Glutamatergic neuron (in vitro differentiated cells): ENCODE measurements around the gene RGS16. TPM values are rescaled to one million over a fixed set of nuclear protein-coding genes. Genes with fewer than 3 reads are reported as not detected.

Source experiments
- DNase-seq: peaks from one replicate; pipeline ENCODE4 v3.0.0; 2022
- H3K27ac Mint-ChIP-seq: one replicate; pipeline ENCODE4 v1.8.0; 2020; ENCODE audit warnings: mild to moderate bottlenecking, mixed read lengths, inconsistent platforms; ENCODE audit not compliant: unreplicated experiment
- H3K27me3 Mint-ChIP-seq: one replicate; pipeline ENCODE4 v1.8.0; 2020; ENCODE audit warnings: mild to moderate bottlenecking, moderate library complexity, mixed read lengths, inconsistent platforms; ENCODE audit not compliant: unreplicated experiment
- H3K36me3 Mint-ChIP-seq: one replicate; pipeline ENCODE4 v1.8.0; 2020; ENCODE audit warnings: mild to moderate bottlenecking, mixed read lengths, inconsistent platforms; ENCODE audit not compliant: unreplicated experiment
- H3K4me1 Mint-ChIP-seq: one replicate; pipeline ENCODE4 v1.8.0; 2020; ENCODE audit warnings: mild to moderate bottlenecking, low read depth, mixed read lengths, inconsistent platforms; ENCODE audit not compliant: unreplicated experiment
- H3K4me3 Mint-ChIP-seq: one replicate; pipeline ENCODE4 v1.8.0; 2020; ENCODE audit warnings: mild to moderate bottlenecking, mixed read lengths, inconsistent platforms; ENCODE audit not compliant: unreplicated experiment
- H3K9me3 Mint-ChIP-seq: one replicate; pipeline ENCODE4 v1.8.0; 2020; ENCODE audit warnings: mild to moderate bottlenecking, moderate library complexity, mixed read lengths, inconsistent platforms; ENCODE audit not compliant: unreplicated experiment
- total RNA-seq: library from RNA; stranded (reverse); fragmentation: NEBNext Ultra II Directional; extraction: Animal tissue kit (Norgen Biotek cat#: 25700); gene quantifications from one replicate; pipeline ENCODE4 v1.2.1, GENCODE V29; 2021; ENCODE audit not compliant: unreplicated experiment
- TF ChIP-seq, protein P1 (sequence below): fragments of 200-600 bp; sonication (generic); IDR thresholded peaks from one replicate; pipeline ENCODE4 v1.5.0; 2021; ENCODE audit not compliant: partially characterized antibody, unreplicated experiment

The RGS16 gene
- total RNA-seq, 1 donor from 2014 or later = 37.2 TPM

DNA sequence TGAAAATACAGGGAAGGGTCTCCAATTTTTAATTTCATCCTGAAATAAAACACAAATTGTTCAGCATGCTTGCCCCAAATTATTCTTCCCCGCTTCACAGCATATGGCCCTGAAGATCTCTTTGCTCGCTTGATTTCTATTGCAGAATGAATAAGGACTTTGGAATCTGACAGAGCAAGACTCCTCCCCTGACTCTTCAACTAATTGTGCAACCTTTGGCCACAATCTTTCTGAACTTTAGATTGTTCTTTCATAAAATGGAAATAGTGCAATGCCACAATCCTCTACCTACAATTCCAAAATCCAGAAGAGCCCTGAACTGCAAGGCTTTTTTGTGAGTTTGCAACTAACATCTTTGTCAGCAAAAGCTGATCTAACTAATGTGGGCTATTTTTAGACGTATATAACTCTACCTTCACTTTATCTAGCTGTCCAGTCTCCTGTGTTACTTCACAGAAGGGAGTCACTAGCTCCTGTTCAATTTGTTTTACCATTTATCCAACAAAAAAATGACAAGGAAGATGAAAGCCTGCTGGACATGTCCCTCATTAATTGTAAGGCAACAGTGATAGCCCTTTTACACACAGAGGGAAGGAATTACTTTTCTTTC, 28.5 kb downstream of the RGS16 start:
- Mint-ChIP-seq H3K4me3 (no peak overlapping the region), H3K27ac (no peak overlapping the region), H3K4me1 (no peaks in the 10 kb centered on the region), H3K36me3 (no peaks in the 10 kb centered on the region), H3K27me3 (no peaks in the 10 kb centered on the region), H3K9me3 (no peaks in the 10 kb centered on the region)
- DNase-seq = no peak
- TF ChIP-seq, protein P1, sequence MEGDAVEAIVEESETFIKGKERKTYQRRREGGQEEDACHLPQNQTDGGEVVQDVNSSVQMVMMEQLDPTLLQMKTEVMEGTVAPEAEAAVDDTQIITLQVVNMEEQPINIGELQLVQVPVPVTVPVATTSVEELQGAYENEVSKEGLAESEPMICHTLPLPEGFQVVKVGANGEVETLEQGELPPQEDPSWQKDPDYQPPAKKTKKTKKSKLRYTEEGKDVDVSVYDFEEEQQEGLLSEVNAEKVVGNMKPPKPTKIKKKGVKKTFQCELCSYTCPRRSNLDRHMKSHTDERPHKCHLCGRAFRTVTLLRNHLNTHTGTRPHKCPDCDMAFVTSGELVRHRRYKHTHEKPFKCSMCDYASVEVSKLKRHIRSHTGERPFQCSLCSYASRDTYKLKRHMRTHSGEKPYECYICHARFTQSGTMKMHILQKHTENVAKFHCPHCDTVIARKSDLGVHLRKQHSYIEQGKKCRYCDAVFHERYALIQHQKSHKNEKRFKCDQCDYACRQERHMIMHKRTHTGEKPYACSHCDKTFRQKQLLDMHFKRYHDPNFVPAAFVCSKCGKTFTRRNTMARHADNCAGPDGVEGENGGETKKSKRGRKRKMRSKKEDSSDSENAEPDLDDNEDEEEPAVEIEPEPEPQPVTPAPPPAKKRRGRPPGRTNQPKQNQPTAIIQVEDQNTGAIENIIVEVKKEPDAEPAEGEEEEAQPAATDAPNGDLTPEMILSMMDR = no peak

DNA sequence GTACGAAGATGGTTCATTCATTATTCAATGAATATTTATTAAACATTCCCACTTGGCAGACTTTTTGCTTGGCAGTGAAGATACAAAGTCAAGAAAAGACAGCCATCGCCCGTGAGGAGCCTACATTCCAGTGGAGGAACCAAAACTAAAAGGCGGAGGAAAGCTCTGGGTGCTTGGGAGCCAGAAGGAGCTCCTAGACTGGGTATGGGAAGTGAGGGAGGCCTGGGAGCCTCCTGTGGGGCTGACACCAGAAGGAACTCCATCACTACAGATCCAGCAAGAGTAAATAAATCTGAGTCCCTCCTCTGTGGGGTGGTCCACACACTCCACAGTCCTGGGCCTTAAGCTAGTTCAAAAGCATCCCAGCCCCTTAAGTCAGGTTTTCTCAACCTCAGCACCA, 30.0 kb downstream of the RGS16 start:
- Mint-ChIP-seq H3K9me3 (no peaks in the 10 kb centered on the region), H3K4me3 (no peak overlapping the region), H3K36me3 (no peaks in the 10 kb centered on the region), H3K27me3 (no peaks in the 10 kb centered on the region), H3K4me1 (no peaks in the 10 kb centered on the region), H3K27ac (no peak overlapping the region)
- TF ChIP-seq, protein P1 = no peak
- DNase-seq = no peak

DNA sequence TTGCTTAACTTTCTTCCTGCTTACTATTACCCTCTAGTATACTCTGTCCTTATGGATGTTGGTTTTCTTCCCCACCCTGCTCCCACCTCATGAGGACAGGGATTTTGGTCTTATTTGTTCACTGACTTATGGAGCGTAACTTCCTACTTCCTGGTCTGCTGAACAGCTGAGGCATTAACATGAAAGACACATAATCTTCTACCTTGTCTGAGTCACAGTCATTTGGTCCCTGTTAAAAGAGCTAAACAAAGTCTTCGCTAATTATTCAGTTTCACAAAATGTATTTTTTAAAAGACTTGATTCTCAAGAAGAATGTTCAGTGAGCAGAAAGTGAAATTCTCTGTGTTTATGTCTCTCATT, 33.6 kb downstream of the RGS16 start:
- Mint-ChIP-seq H3K27me3 (no peaks in the 10 kb centered on the region), H3K27ac (no peak overlapping the region), H3K4me1 (no peaks in the 10 kb centered on the region), H3K36me3 (no peaks in the 10 kb centered on the region), H3K4me3 (no peak overlapping the region), H3K9me3 (no peaks in the 10 kb centered on the region)
- TF ChIP-seq, protein P1 = no peak
- no peak for DNase-seq

DNA sequence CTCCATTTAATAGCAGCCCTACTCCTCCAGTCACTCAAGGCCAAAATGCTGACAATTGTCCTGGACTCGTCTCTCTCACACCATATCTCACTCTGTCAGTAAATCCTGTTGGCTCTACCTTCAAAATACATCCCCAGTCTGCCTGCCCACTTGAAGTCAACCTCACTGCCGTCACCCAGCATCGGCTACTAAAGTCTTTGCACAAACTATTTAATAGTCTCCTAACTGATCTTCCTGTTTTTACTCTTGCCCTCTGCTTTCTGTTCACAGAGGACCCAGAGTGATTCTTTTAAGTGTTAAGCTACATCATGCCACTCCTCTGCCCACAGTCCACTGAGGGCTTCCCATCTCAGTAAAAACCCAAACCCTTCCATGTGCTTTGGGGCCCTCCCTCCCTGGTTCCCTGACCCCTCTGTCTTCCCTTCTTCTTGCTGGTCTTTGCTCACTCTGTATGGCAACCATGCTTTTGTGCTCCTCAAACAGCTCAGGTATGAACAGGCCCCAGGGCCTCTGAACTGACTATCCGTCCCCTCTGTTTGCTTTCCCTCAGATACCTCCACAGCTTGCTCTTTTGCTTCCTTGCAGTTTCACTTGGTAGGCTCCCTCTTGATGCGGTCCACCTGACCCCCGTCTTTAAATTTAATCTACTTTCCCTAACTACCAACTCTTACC, 34.1 kb downstream of the RGS16 start:
- no peaks in the 10 kb centered on the region for H3K36me3 Mint-ChIP-seq
- TF ChIP-seq, protein P1 = no peak
- H3K27me3 Mint-ChIP-seq = no peaks in the 10 kb centered on the region
- H3K27ac Mint-ChIP-seq = no peak overlapping the region
- no peak overlapping the region for H3K4me3 Mint-ChIP-seq
- no peak for DNase-seq
- no peaks in the 10 kb centered on the region for H3K4me1 Mint-ChIP-seq
- no peaks in the 10 kb centered on the region for H3K9me3 Mint-ChIP-seq

DNA sequence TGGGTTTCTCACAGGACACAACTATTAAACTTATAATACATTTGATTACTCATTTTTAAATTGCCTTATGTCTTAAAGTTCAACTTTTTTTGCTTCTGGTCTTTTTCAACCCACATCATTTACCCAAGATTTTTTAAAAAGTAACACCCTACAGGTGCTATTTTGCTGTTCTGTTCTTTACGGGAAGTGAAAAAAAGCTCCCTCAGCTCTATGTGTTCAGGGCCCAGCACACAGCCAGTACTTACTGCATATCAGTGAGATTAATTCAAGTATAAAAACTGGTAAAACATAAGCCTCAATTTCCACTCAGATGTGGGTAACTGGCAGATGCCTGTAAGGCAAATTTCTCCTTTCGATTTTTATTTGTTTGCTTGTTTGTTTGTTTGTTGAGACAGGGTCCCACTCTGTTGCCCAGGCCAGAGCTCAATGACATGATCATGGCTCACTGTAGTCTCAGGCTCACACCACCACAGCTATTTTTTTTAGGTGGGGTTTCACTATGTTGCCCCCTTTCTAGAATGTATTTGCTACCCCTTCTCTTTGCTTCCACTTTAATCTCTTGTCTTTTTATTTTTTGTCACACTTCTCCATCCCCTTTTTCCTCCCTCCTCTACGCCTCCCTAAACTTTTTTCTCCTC, 35.4 kb downstream of the RGS16 start:
- H3K36me3 Mint-ChIP-seq = no peaks in the 10 kb centered on the region
- no peak overlapping the region for H3K4me3 Mint-ChIP-seq
- H3K27ac Mint-ChIP-seq = no peak overlapping the region
- no peaks in the 10 kb centered on the region for H3K9me3 Mint-ChIP-seq
- TF ChIP-seq, protein P1 = no peak
- no peaks in the 10 kb centered on the region for H3K4me1 Mint-ChIP-seq
- DNase-seq = no peak
- no peaks in the 10 kb centered on the region for H3K27me3 Mint-ChIP-seq
